PC-9 (cell line): Measurements from ENCODE around the gene CACNA2D1. TPM values are rescaled to one million over a fixed set of nuclear protein-coding genes. Genes with fewer than 3 reads are reported as not detected.
A peak's percentile ranks its signal among the peaks of the same experiment; 100 is the strongest.

Experiments used
- BruUV-seq: library from RNA; stranded (reverse); fragments of 400-500 nt; replicated peaks from 2 replicates; lab custom pipeline; 2021; lab: Mats Ljungman, UMichigan
- CTCF ChIA-PET: fragments of 300-600 bp; sonication (Branson Sonifier 250); formaldehyde crosslinking; loops from one replicate; lab custom pipeline; 2022; ENCODE audit warnings: antibody characterized with exemption; lab: Charles Lee
- POLR2A ChIA-PET: fragments of 300-600 bp; sonication (Branson Sonifier 250); formaldehyde crosslinking; loops from one replicate; lab custom pipeline; 2022; ENCODE audit warnings: antibody characterized with exemption; ENCODE audit not compliant: unreplicated experiment; lab: Charles Lee
- DNase-seq, 2 experiments: peaks; one replicate each; pipeline versions ENCODE4 v3.0.0 to v3.0.0-alpha.2; 2015 to 2022; ENCODE audit warnings: mixed read lengths in 1 of 2
- H2AFZ ChIP-seq: fragments of 200-600 bp; sonication (generic); 2 replicates; pipeline ENCODE4 v1.8.1; 2017; ENCODE audit warnings: antibody characterized with exemption
- H3F3A ChIP-seq: fragments of 200-600 bp; sonication (generic); 2 replicates; pipeline ENCODE4 v1.8.1; 2017; ENCODE audit warnings: antibody characterized with exemption, mild to moderate bottlenecking, low read depth; ENCODE audit not compliant: insufficient read depth
- H3K27ac ChIP-seq: fragments of 200-600 bp; sonication (generic); 2 replicates; pipeline ENCODE4 v1.6.1; 2016; ENCODE audit warnings: mixed run types
- H3K27me3 ChIP-seq: fragments of 200-600 bp; sonication (generic); 2 replicates; pipeline ENCODE4 v1.6.1; 2016; ENCODE audit warnings: low read depth, mixed run types; ENCODE audit not compliant: insufficient read depth
- H3K36me3 ChIP-seq: fragments of 200-600 bp; sonication (generic); 2 replicates; pipeline ENCODE4 v1.6.1; 2016; ENCODE audit warnings: low read depth, mixed run types
- H3K4me1 ChIP-seq: fragments of 200-600 bp; sonication (generic); replicated peaks from 2 replicates; pipeline ENCODE4 v1.6.1; 2016; ENCODE audit warnings: mixed run types; ENCODE audit not compliant: insufficient read depth
- H3K4me2 ChIP-seq: fragments of 200-600 bp; sonication (generic); 2 replicates; pipeline ENCODE4 v1.6.1; 2017; ENCODE audit warnings: mixed run types
- H3K4me3 ChIP-seq: fragments of 200-600 bp; sonication (generic); 2 replicates; pipeline ENCODE4 v1.6.1; 2016; ENCODE audit warnings: mixed run types
- H3K79me2 ChIP-seq: fragments of 200-600 bp; sonication (generic); 2 replicates; pipeline ENCODE4 v1.6.1; 2017; ENCODE audit warnings: low read depth, mixed run types
- H3K9me2 ChIP-seq: fragments of 200-600 bp; sonication (generic); 2 replicates; pipeline ENCODE4 v1.8.1; 2017; ENCODE audit warnings: mild to moderate bottlenecking; ENCODE audit not compliant: insufficient read depth
- H3K9me3 ChIP-seq: fragments of 200-600 bp; sonication (generic); 2 replicates; pipeline ENCODE4 v1.8.1; 2016; ENCODE audit warnings: low read depth; ENCODE audit not compliant: insufficient read depth
- H4K20me1 ChIP-seq: fragments of 200-600 bp; sonication (generic); 2 replicates; pipeline ENCODE4 v1.8.1; 2017; ENCODE audit not compliant: insufficient read depth
- CTCF ChIP-seq: fragments of 200-600 bp; sonication (generic); conservative IDR thresholded peaks from 2 replicates; pipeline ENCODE4 v1.6.1; 2017; ENCODE audit warnings: mixed run types, antibody characterized with exemption, mild to moderate bottlenecking, moderate library complexity
- EZH2 ChIP-seq: fragments of 200-600 bp; sonication (generic); IDR thresholded peaks from 2 replicates; pipeline ENCODE4 v1.8.0; 2017; ENCODE audit warnings: antibody characterized with exemption, low read depth
- intact Hi-C: fragments of 100-400 bp; cut with micrococcal nuclease; formaldehyde crosslinking; loops from one replicate; pipeline ENCODE4 v1.10.0; 2022; ENCODE audit not compliant: unreplicated experiment
- total RNA-seq: library from RNA; stranded (reverse); gene quantifications from 2 replicates; pipeline ENCODE4 v1.2.3, GENCODE V29; 2021

The CACNA2D1 gene
- total RNA-seq, 1 experiment from 2014 or later = 3.2 TPM

- H3K4me2 ChIP-seq = no peak overlapping the region
- intact Hi-C loops = no loop called here
- H3K27me3 ChIP-seq = no peaks in the 10 kb centered on the region
- H3K9me2 ChIP-seq = no peaks in the 10 kb centered on the region
- no peaks in the 10 kb centered on the region for H3K4me1 ChIP-seq
- H3K9me3 ChIP-seq = no peaks in the 10 kb centered on the region
- DNase-seq = no peak
- H3K36me3 ChIP-seq = no peaks in the 10 kb centered on the region
- no peaks in the 10 kb centered on the region for H3K79me2 ChIP-seq
- CTCF ChIA-PET = no interaction called here
- no peaks in the 10 kb centered on the region for H4K20me1 ChIP-seq
- BruUV-seq = no TSS peak
- H3F3A ChIP-seq = no peaks in the 10 kb centered on the region
- H3K4me3 ChIP-seq = no peak overlapping the region
- POLR2A ChIA-PET = no interaction called here
- H2AFZ ChIP-seq = no peak overlapping the region
- no peak for TF ChIP-seq CTCF
- no peak for TF ChIP-seq EZH2
- no peak overlapping the region for H3K27ac ChIP-seq
Observed at GRCh38 chr7:82255706-82256105, 187.9 kb downstream of the CACNA2D1 start.

GRCh38 chr7:82250598-82250997 is 193.0 kb downstream of the CACNA2D1 start:
- Histone ChIP-seq H3K27me3 (no peaks in the 10 kb centered on the region), H2AFZ (no peak overlapping the region), H3K27ac (no peak overlapping the region), H3K4me1 (no peaks in the 10 kb centered on the region), H3F3A (no peaks in the 10 kb centered on the region), H3K4me3 (no peak overlapping the region), H3K79me2 (no peaks in the 10 kb centered on the region), H3K36me3 (no peaks in the 10 kb centered on the region), H4K20me1 (no peaks in the 10 kb centered on the region), H3K4me2 (no peak overlapping the region), H3K9me3 (no peaks in the 10 kb centered on the region), H3K9me2 (no peaks in the 10 kb centered on the region)
- intact Hi-C loops = no loop called here
- no peak for DNase-seq
- POLR2A ChIA-PET = no interaction called here
- CTCF ChIA-PET = no interaction called here
- TF ChIP-seq CTCF = no peak
- TF ChIP-seq EZH2 = no peak
- BruUV-seq = no TSS peak

GRCh38 chr7:82249979-82250378 is 193.6 kb downstream of the CACNA2D1 start:
- ChIA-PET CTCF (no interaction called here), POLR2A (no interaction called here)
- H4K20me1 ChIP-seq = no peaks in the 10 kb centered on the region
- TF ChIP-seq CTCF (no peak), EZH2 (no peak)
- peak overlapping the region; percentile 43; the same call in 1 of the 2 replicates for H2AFZ ChIP-seq
- intact Hi-C loops = no loop called here
- H3K79me2 ChIP-seq = no peaks in the 10 kb centered on the region
- H3K9me3 ChIP-seq = no peaks in the 10 kb centered on the region
- no peaks in the 10 kb centered on the region for H3K27me3 ChIP-seq
- H3K4me3 ChIP-seq = no peak overlapping the region
- no peaks in the 10 kb centered on the region for H3K4me1 ChIP-seq
- H3K4me2 ChIP-seq = no peak overlapping the region
- H3F3A ChIP-seq = no peaks in the 10 kb centered on the region
- no TSS peak for BruUV-seq
- H3K27ac ChIP-seq = no peak overlapping the region
- no peaks in the 10 kb centered on the region for H3K9me2 ChIP-seq
- no peak for DNase-seq
- no peaks in the 10 kb centered on the region for H3K36me3 ChIP-seq
